Tibial nerve (tissue), 4 donors: Measurements from ENCODE around the gene ATP5IF1. TPM values are rescaled to one million over a fixed set of nuclear protein-coding genes. Genes with fewer than 3 reads are reported as not detected.

Source experiments
- DNase-seq, 2 donors: peaks; one replicate each; pipeline ENCODE4 v3.0.0-alpha.2; 2019; ENCODE audit warnings: low spot score in 2 of 2
- H3K27ac ChIP-seq, 4 donors: fragments of 200-600 bp; sonication (generic) in 3 of 4; one replicate each; pipeline ENCODE4 v1.5.1; 2017 to 2019; ENCODE audit warnings: mild to moderate bottlenecking in 1 of 4
- H3K27me3 ChIP-seq, 2 donors: fragments of 200-600 bp; sonication (generic) in 1 of 2; one replicate each; pipeline versions ENCODE4 v1.5.1 to v1.6.0; 2017 to 2019
- H3K36me3 ChIP-seq, 3 donors: fragments of 200-600 bp; sonication (generic); one replicate each; pipeline ENCODE4 v1.5.1; 2018 to 2019
- H3K4me1 ChIP-seq, 4 donors: fragments of 200-600 bp; sonication (generic) in 3 of 4; one replicate each; pipeline ENCODE4 v1.5.1; 2017 to 2019
- H3K4me3 ChIP-seq, 4 donors: fragments of 200-600 bp; sonication (generic) in 3 of 4; one replicate each; pipeline ENCODE4 v1.5.1; 2017 to 2019; ENCODE audit warnings: mild to moderate bottlenecking in 1 of 4, moderate library complexity in 1 of 4
- H3K9me3 ChIP-seq, 4 donors: fragments of 200-600 bp; sonication (generic) in 3 of 4; one replicate each; pipeline ENCODE4 v1.5.1; 2017 to 2019
- EP300 ChIP-seq, 2 donors: sonication (generic); formaldehyde crosslinking; IDR thresholded peaks; one replicate each; pipeline ENCODE4 v1.6.1; 2017; ENCODE audit warnings: antibody characterized with exemption in 2 of 2, mild to moderate bottlenecking in 1 of 2
- POLR2A ChIP-seq, 2 donors: fragments of 450-650 bp; IDR thresholded peaks; one replicate each; pipeline ENCODE4 v1.6.1; 2017; ENCODE audit warnings: antibody characterized with exemption in 2 of 2, mild to moderate bottlenecking in 2 of 2, moderate library complexity in 2 of 2
- WGBS, 2 donors: methylation state at CpG; one replicate each; pipeline ENCODE4 v1.1.5; 2018; 5-methylcytosine and 5-hydroxymethylcytosine counted together
- total RNA-seq, 4 donors: library from RNA; depleted of rRNA; stranded (reverse); fragments of >200 nt; gene quantifications; one replicate each; pipeline ENCODE4 v1.1.0, GENCODE V29; 2016
- TF ChIP-seq, protein P1 (sequence below), 5 experiments: fragments of 200-600 bp in 3 of 5; fragments of 450-650 bp in 2 of 5; sonication (generic) in 3 of 5; IDR thresholded peaks; one replicate each; pipeline ENCODE4 v1.5.1; 2016 to 2019; ENCODE audit warnings: antibody characterized with exemption in 5 of 5, mild to moderate bottlenecking in 3 of 5, moderate library complexity in 2 of 5

Gene ATP5IF1
- total RNA-seq, 4 donors from 2014 or later = 96.3 to 207 (median 148) TPM

DNA sequence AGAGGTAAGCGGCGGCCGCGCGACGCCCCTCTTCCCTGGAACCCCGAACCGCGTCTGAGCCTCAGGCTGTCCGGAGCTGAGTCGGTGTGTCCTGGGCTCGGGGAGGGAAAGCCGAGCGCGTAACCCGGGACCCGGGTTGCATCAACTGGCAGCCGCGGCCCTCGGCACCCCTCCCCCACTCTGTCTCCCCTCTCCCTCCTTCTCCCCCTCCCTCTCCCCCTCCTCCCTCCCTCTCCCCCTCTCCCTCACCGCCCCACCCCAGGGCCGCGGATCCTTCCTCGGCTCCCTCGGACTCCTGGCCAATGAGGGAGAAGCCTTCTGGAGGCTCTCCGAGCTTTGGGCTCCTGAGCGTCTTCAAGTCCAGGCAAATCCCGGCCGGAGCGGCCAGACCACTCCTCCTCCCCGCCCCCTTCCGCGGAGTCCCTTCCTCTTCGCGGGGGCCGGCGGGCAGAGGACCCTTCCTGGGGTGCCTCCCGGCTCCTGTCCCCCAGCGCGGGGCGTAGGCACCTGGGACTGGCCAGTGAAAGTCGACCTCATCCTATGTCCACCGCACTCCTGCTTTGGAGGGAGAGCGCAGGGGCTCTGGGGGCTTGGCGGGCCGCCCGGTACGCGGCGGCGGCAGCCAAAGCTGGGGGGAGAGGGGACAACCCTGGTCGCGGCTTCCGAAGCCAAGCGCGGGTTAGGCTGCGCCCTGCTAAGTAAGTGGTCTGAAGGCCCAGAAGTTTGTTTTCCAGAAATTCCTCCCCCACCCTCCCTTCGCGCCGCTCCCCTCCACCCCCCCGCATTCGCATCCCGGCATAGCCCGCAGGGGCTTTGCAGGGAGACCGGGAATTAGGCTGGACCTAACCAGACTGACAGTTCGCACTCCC is 24.2 kb downstream of the ATP5IF1 start:
- Histone ChIP-seq H3K27ac (peak overlapping the region; percentile 74 to 92 (median 90)), H3K4me1 (peaks cover 0 to 28% (median 16%) of the 10 kb centered on the region in 4 donors), H3K4me3 (peak overlapping the region; percentile 68 to 100 (median 94)), H3K36me3 (no peaks in the 10 kb centered on the region), H3K27me3 (no peaks in the 10 kb centered on the region), H3K9me3 (no peaks in the 10 kb centered on the region)
- WGBS, 2 donors = 1 to 3% methylated on average over 38 to 45 of the region's 66 CpGs
- peak in 1 of 2 donors; percentile 53 for DNase-seq
- no peak for TF ChIP-seq POLR2A (IDR thresholded peaks at IDR 0.05)
- TF ChIP-seq, protein P1, sequence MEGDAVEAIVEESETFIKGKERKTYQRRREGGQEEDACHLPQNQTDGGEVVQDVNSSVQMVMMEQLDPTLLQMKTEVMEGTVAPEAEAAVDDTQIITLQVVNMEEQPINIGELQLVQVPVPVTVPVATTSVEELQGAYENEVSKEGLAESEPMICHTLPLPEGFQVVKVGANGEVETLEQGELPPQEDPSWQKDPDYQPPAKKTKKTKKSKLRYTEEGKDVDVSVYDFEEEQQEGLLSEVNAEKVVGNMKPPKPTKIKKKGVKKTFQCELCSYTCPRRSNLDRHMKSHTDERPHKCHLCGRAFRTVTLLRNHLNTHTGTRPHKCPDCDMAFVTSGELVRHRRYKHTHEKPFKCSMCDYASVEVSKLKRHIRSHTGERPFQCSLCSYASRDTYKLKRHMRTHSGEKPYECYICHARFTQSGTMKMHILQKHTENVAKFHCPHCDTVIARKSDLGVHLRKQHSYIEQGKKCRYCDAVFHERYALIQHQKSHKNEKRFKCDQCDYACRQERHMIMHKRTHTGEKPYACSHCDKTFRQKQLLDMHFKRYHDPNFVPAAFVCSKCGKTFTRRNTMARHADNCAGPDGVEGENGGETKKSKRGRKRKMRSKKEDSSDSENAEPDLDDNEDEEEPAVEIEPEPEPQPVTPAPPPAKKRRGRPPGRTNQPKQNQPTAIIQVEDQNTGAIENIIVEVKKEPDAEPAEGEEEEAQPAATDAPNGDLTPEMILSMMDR (IDR thresholded peaks at IDR 0.05) = no peak
- TF ChIP-seq EP300 (IDR thresholded peaks at IDR 0.05) = no peak

DNA sequence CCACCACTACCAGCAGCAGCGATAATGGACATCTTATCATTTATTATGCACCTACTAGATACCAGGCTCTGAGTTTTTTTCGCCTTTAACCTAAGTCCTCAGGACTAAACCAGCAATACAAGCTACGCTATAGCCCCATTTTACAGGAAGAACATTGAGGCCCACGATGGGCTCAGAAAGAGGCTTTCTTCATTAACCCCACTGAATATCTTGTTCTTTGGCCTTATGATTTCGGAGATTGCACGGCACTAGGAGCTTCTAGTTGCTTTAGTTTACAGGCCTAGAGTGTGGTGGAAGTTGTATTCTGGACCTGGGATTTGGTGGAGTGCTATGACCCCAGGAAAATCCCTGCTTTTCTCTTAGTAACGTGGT is 24.9 kb downstream of the ATP5IF1 start:
- no peak for TF ChIP-seq EP300 (IDR thresholded peaks at IDR 0.05)
- TF ChIP-seq POLR2A (IDR thresholded peaks at IDR 0.05) = no peak
- TF ChIP-seq, protein P1 (IDR thresholded peaks at IDR 0.05) = no peak
- Histone ChIP-seq H3K4me3 (peak overlapping the region; percentile 68 to 100 (median 94)), H3K4me1 (peaks cover 0 to 28% (median 16%) of the 10 kb centered on the region in 4 donors), H3K27ac (peak overlapping the region in 2 of 4 donors; percentile 89 to 90), H3K9me3 (no peaks in the 10 kb centered on the region), H3K27me3 (no peaks in the 10 kb centered on the region), H3K36me3 (no peaks in the 10 kb centered on the region)
- WGBS, 2 donors = 54 to 55% methylated on average over 7 of the region's 7 CpGs
- DNase-seq = no peak

DNA sequence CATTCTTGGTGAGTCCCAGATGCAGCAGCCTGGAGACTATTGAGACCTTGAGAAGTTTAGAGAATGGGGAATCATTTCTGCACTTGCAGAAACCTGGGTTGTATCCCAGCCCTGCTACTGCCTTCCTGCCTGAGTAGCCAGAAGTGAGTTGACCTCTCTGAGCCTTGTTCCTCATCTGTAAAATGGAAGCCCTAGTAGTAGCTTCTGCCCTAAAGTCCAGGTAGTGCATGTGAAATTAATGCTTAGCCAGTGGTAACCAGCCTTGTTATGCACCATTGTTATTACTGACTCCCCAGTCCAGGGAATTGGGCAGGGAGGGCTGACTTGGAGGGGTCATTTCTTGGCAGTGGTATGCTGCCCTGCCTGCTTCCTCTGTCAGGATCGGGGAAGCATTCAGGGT is 29.0 kb downstream of the ATP5IF1 start:
- H3K4me1 ChIP-seq = peaks cover 0 to 18% (median 10%) of the 10 kb centered on the region in 4 donors
- H3K9me3 ChIP-seq = no peaks in the 10 kb centered on the region
- WGBS, 2 donors = 82 to 100% methylated on average over 1 of the region's 1 CpG
- no peak overlapping the region for H3K27ac ChIP-seq
- H3K27me3 ChIP-seq = no peaks in the 10 kb centered on the region
- DNase-seq = no peak
- H3K36me3 ChIP-seq = peaks cover 0 to 1% (median 0%) of the 10 kb centered on the region in 3 donors
- TF ChIP-seq, protein P1 (IDR thresholded peaks at IDR 0.05) = no peak
- TF ChIP-seq POLR2A (IDR thresholded peaks at IDR 0.05) = no peak
- TF ChIP-seq EP300 (IDR thresholded peaks at IDR 0.05) = no peak
- H3K4me3 ChIP-seq = no peak overlapping the region

DNA sequence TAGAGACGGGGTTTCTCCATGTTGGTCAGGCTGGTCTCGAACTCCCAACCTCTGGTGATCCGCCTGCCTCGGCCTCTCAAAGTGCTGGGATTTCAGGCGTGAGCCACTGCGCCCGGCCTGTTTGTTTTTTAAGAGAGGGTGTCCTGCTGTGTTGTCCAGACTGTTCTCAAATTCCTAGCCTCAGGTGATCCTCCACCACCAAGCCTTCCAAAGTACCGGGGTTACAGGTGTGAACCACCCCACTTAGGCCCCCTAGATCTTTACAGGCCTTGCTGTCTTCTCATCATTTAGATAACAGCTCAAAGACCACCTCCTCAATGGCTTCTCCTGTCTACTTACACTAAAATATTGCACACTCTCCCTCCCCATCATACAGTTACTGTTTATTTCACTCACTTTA is 29.7 kb downstream of the ATP5IF1 start:
- Histone ChIP-seq H3K4me1 (peaks cover 0 to 18% (median 9%) of the 10 kb centered on the region in 4 donors), H3K9me3 (no peaks in the 10 kb centered on the region), H3K27ac (no peak overlapping the region), H3K4me3 (no peak overlapping the region), H3K27me3 (no peaks in the 10 kb centered on the region), H3K36me3 (peaks cover 0 to 5% (median 0%) of the 10 kb centered on the region in 3 donors)
- no peak for DNase-seq
- WGBS, 2 donors = 86 to 93% methylated on average over 8 of the region's 8 CpGs
- TF ChIP-seq, protein P1 (IDR thresholded peaks at IDR 0.05) = no peak
- TF ChIP-seq EP300 (IDR thresholded peaks at IDR 0.05) = no peak

DNA sequence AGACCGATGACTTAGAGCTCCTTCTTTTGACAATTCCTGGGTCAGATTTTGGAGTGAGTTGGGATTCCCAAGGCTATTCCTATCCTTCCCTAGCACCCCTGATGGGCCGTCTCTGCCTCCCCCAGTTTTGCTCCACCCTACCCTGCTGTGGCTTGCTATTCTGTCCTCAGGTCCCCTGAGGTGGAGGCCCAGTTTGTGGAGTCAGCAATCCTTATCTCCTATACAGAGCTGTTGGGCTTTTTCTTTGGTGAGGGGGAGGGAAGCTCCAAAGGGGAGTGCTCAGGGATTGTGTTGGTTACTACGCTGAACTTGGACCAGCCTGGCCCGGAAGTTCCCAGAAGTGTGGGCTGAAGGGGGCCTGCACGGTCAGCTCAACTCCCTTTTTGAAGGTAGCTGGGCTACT is 31.0 kb downstream of the ATP5IF1 start:
- no peaks in the 10 kb centered on the region for H3K9me3 ChIP-seq
- no peaks in the 10 kb centered on the region for H3K27me3 ChIP-seq
- TF ChIP-seq, protein P1 (IDR thresholded peaks at IDR 0.05) = no peak
- TF ChIP-seq EP300 (IDR thresholded peaks at IDR 0.05) = no peak
- TF ChIP-seq POLR2A (IDR thresholded peaks at IDR 0.05) = no peak
- peaks cover 0 to 5% (median 0%) of the 10 kb centered on the region in 4 donors for H3K4me1 ChIP-seq
- H3K27ac ChIP-seq = no peak overlapping the region
- no peak overlapping the region for H3K4me3 ChIP-seq
- no peak for DNase-seq
- peaks cover 0 to 18% (median 0%) of the 10 kb centered on the region in 3 donors for H3K36me3 ChIP-seq
- 51 to 53% methylated on average over 5 of the region's 5 CpGs for WGBS, 2 donors
